Gastroesophageal sphincter (tissue), 3 donors: ENCODE data around the gene FAM171A1.

Source experiments
- CTCF ChIP-seq, 4 experiments: fragments of 200-600 bp in 2 of 4; fragments of 450-650 bp in 2 of 4; sonication (generic) in 1 of 4; IDR thresholded peaks; one replicate each; pipeline ENCODE4 v1.5.1; 2017 to 2019; ENCODE audit warnings: antibody characterized with exemption in 4 of 4, mild to moderate bottlenecking in 2 of 4, moderate library complexity in 2 of 4
- POLR2AphosphoS5 ChIP-seq: sonication (generic); formaldehyde crosslinking; IDR thresholded peaks from one replicate; pipeline ENCODE4 v1.6.1; 2017; ENCODE audit warnings: antibody characterized with exemption

GRCh38 chr10:15316145-15316544, 54.9 kb downstream of the FAM171A1 start:
- no peak for TF ChIP-seq CTCF (IDR thresholded peaks at IDR 0.05)
- no peak for TF ChIP-seq POLR2AphosphoS5
